Measurements from ENCODE around the gene CBR1. TPM values are rescaled to one million over a fixed set of nuclear protein-coding genes. Genes with fewer than 3 reads are reported as not detected.

The CBR1 gene
- total and polyA plus RNA-seq, 10 of the 15 experiments (the other 5 are each of a cell fraction or from before 2014, with no cell fraction given), result 16.9 to 138 (median 57.4) TPM

DNA sequence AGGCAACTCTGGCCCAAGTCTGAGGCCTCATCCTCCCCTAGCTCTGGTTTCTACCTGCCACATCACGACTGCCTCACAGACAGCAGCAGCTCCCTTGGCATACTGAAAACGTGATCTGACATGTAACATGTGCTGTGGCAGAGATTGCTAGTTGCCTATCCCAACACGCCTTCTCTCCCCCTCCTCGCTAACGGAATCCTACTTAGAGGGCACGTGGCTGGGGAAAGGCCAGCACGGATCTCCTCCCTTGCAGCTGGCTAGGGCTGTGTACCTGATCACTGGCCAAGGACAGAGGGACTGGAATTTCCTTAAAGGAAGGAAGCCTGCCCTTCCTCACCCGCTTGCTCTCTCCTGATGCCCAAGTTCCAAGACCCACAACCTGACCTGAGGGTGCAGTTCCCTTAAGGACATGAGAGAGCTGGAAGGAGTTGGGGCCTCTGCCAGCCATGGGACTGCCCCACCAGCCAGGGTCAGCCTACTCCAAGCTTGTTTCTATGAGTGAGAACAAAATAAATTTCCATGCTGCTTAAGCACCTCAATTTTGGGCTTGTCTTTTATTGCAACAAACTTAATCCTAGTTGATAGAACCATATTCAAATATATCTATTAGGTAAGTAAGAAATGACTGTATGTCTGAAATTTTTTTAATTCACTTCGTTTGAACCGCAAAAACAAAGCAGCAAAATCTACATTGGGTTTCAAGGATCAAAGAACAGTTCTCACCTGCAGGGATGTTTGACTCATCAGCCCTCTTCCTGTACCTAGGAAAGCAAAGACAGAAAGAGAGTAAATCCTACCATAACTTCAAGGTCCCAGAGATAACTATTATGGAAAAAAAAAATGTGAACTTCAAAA lies 16.7 kb upstream of the CBR1 start (continued):
- TF ChIP-seq, protein P1, sequence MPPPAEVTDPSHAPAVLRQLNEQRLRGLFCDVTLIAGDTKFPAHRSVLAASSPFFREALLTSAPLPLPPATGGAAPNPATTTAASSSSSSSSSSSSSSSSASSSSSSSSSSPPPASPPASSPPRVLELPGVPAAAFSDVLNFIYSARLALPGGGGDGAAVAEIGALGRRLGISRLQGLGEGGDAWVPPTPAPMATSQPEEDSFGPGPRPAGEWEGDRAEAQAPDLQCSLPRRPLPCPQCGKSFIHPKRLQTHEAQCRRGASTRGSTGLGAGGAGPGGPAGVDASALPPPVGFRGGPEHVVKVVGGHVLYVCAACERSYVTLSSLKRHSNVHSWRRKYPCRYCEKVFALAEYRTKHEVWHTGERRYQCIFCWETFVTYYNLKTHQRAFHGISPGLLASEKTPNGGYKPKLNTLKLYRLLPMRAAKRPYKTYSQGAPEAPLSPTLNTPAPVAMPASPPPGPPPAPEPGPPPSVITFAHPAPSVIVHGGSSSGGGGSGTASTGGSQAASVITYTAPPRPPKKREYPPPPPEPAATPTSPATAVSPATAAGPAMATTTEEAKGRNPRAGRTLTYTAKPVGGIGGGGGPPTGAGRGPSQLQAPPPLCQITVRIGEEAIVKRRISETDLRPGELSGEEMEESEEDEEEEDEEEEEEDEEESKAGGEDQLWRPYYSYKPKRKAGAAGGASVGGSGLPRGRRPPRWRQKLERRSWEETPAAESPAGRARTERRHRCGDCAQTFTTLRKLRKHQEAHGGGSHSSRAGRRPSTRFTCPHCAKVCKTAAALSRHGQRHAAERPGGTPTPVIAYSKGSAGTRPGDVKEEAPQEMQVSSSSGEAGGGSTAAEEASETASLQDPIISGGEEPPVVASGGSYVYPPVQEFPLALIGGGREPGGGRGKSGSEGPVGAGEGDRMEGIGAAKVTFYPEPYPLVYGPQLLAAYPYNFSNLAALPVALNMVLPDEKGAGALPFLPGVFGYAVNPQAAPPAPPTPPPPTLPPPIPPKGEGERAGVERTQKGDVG (CRISPR knock-in tag; IDR thresholded peaks at IDR 0.05), result no peak
- TF ChIP-seq ZNF622 (IDR thresholded peaks at IDR 0.05), result no peak
- no peak for TF ChIP-seq ZNF384 (IDR thresholded peaks at IDR 0.05; ENCODE audit: borderline replicate concordance, low read depth, low read length)
- TF ChIP-seq CBFB (IDR thresholded peaks at IDR 0.05; ENCODE audit: low read depth), result no peak
- TF ChIP-seq, protein P2, sequence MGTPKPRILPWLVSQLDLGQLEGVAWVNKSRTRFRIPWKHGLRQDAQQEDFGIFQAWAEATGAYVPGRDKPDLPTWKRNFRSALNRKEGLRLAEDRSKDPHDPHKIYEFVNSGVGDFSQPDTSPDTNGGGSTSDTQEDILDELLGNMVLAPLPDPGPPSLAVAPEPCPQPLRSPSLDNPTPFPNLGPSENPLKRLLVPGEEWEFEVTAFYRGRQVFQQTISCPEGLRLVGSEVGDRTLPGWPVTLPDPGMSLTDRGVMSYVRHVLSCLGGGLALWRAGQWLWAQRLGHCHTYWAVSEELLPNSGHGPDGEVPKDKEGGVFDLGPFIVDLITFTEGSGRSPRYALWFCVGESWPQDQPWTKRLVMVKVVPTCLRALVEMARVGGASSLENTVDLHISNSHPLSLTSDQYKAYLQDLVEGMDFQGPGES (IDR thresholded peaks at IDR 0.05), result no peak
- no peak for TF ChIP-seq KLF5 (IDR thresholded peaks at IDR 0.05; ENCODE audit: partially characterized antibody)
- TF ChIP-seq GABPA (IDR thresholded peaks at IDR 0.05; ENCODE audit: low read depth), result no peak
- no peak for TF ChIP-seq POLR2AphosphoS2 (IDR thresholded peaks at IDR 0.05; ENCODE audit: low read depth, low read length)

DNA sequence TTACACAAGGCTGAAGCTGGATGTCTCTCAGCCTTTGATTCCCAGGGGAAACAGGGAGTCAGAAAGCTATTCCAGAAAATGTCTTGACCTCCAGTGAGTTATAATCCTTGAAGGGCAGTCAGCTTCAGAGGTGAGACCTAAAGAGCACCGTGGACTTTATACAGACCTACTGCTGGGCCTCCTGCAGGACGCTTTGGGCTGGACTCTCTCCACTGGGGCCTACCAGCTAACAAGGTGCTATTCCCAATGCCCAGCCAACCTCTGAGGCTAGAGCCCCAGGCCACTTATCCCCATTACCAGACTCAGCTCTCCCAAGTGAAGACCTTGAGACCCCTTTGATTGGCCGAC lies 16.1 kb upstream of the CBR1 start:
- POLR2A ChIA-PET, result no interaction called here
- no peak for DNase-seq (ENCODE audit: low read depth, low spot score)
- FAIRE-seq, result no peak
- Histone ChIP-seq H3K4me2 (ENCODE audit: control insufficient read depth, insufficient read depth) (no peak overlapping the region), H3K4me1 (ENCODE audit: control insufficient read depth, insufficient read depth, low read length) (no peaks in the 10 kb centered on the region), H3K79me2 (ENCODE audit: control insufficient read depth, insufficient read depth, low read length) (no peaks in the 10 kb centered on the region), H3K27me3 (replicated peaks in 1 of 2; ENCODE audit: control insufficient read depth in 2 of 2, insufficient read depth in 2 of 2, low read length in 1 of 2) (no peaks in the 10 kb centered on the region), H3K9ac (ENCODE audit: control insufficient read depth, insufficient read depth, low read length) (no peak overlapping the region), H3K4me3 (no peak overlapping the region), H3K9me3 (replicated peaks; ENCODE audit: control insufficient read depth, insufficient read depth, low read length) (no peaks in the 10 kb centered on the region), H3K27ac (ENCODE audit: control insufficient read depth, insufficient read depth) (no peak overlapping the region), H4K20me1 (ENCODE audit: control insufficient read depth, insufficient read depth) (no peaks in the 10 kb centered on the region), H3K36me3 (ENCODE audit: control insufficient read depth in 2 of 2, insufficient read depth in 2 of 2, low read length in 1 of 2) (peaks cover 14 to 30% of the 10 kb centered on the region in 2 experiments), H2AFZ (ENCODE audit: control insufficient read depth, low read depth, low read length) (no peak overlapping the region)
- BruUV-seq (replicated peaks), result no TSS peak
- no peak for ATAC-seq
- RAD21 ChIA-PET (ENCODE audit: unreplicated experiment), result no interaction called here
- TF ChIP-seq, protein P3, sequence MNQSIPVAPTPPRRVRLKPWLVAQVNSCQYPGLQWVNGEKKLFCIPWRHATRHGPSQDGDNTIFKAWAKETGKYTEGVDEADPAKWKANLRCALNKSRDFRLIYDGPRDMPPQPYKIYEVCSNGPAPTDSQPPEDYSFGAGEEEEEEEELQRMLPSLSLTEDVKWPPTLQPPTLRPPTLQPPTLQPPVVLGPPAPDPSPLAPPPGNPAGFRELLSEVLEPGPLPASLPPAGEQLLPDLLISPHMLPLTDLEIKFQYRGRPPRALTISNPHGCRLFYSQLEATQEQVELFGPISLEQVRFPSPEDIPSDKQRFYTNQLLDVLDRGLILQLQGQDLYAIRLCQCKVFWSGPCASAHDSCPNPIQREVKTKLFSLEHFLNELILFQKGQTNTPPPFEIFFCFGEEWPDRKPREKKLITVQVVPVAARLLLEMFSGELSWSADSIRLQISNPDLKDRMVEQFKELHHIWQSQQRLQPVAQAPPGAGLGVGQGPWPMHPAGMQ (IDR thresholded peaks at IDR 0.05; ENCODE audit: borderline replicate concordance), result no peak
- TF ChIP-seq TARDBP (IDR thresholded peaks at IDR 0.05; ENCODE audit: borderline replicate concordance), result no peak
- WGBS (ENCODE audit: insufficient coverage, insufficient replicate concordance, low lambda C conversion rate, missing lambda C conversion rate), result 94% methylated on average over 3 of the region's 3 CpGs
- SMC1A ChIA-PET (ENCODE audit: uncharacterized antibody, unreplicated experiment), result no interaction called here
- CTCF ChIA-PET, result no interaction called here
- intact Hi-C loops (cut with micrococcal nuclease; ENCODE audit: unreplicated experiment) (no loop called here), in situ Hi-C loops (cut with MboI) (no loop called here)
